GM18502 (cell line): ENCODE measurements around the gene ID1.
"Not testable (repeated sequence)": the region's sequence is repeated elsewhere in the genome, so short reads cannot be mapped to it uniquely, and the experiment has no call there.

Experiments
- ATAC-seq: cut with Tn5 transposase; IDR thresholded peaks from one replicate; pipeline ENCODE4 v1.9.1; 2021; ENCODE audit warnings: mild to moderate bottlenecking; ENCODE audit not compliant: unreplicated experiment, poor library complexity

ID1 gene

DNA sequence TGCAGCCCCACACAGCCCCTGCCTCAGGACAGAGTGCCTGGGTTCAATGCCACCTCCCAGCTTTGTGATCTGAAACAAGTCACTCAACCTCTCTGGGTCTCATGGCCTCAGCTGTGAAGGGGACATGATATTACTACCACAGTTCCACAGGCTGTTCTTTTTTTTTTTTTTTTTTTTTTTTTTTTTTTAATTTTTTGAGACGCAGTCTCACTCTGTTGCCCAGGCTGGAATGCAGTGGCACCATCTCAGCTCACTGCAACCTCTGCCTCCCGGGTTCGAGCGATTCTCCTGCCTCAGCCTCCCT is 8.7 kb upstream of the ID1 start:
- ATAC-seq: not testable (repeated sequence)

DNA sequence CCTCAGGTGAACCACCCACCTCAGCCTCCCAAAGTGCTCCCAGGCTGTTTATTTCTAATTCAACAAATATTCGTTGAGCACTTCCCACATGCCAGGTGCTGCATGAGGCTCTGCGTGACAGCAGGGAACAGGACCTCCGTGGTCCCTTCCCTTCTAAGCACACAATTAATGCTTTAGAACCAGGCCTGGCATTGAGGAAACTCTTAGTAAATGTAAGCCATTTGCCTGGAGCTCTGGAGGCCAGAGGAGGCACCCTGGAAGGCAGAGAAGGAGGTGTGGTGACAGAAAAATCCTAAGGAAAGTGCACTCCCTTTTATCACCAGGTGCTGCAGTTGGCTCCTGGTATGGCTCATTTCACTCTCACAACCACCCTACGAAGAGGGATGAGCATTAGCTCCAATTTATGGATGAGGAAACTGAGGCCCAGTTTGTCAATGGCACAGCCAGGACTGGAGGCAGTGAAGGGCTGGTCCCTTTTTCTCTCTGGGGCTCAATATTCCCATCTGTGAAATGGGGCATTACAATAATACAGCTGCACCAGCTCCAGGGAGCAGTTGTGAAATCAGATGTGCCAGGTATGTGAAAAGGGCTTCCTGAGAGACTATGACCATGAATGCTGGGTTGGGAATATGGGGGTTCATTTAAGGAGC is 8.1 kb upstream of the ID1 start:
- no peak for ATAC-seq

DNA sequence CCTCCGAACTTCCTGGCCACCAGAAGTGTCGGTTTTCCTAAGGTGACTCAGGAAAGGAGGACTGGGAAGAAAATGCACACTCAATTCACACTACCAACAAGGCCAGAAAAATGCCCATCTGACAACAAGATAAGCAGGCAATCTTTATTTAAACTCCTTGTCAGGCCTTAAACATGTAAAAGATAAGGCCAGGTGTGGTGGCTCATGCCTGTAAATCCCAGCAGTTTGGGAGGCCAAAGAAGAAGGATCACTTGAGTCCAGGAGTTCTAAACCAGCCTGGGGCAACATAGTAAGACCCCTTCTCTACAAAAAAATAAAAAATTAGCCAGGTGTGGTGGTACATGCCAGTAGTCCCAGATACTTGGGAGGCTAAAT is 7.6 kb upstream of the ID1 start:
- no peak for ATAC-seq

DNA sequence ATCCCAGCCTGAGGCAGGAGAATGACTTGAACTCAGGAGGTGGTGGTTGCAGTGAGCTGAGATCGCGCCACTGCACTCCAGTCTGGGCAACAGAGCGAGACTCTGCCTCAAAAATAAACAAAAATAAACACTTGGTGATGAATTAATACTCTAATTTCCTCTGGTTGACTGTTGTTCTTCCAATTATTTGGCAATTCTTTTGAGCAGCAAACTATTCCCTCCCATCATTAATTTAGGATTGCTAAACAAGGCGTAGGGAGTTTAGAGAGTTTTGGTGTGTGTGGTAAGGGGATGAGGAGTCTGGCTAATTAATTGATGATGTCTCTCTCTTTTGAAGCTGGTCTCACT is 2.7 kb upstream of the ID1 start:
- ATAC-seq: no peak

DNA sequence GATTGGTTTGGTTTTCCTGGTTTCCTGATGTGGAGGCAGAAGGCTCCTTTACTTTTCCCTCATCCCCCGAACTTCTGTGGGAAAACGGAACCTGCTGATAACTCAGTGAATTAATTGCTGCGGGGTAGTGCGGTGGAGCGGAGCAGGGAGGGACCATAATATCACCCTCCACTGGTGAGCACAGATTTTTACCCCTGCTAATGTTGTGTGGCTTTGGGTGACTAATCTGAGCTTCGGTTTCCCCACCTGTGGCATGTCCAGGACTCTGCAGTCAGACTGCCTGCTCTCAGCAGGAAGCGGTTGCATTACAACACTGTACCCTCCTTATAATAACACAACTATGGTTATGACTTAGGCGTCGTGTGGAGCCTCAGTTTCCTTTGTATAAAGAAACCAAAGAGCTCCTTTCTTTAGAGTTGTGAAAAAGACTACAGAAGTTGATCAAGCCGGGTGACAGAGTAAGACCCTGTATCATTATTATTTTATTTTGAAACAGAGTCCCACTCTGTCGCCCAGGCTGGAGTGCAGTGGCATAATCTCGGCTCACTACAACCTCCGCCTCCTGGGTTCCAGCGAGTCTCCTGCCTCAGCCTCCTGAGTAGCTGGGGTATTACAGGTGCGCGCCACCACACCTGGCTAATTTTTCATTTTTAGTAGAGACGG is 2.2 kb upstream of the ID1 start:
- peak; percentile 80 for ATAC-seq

DNA sequence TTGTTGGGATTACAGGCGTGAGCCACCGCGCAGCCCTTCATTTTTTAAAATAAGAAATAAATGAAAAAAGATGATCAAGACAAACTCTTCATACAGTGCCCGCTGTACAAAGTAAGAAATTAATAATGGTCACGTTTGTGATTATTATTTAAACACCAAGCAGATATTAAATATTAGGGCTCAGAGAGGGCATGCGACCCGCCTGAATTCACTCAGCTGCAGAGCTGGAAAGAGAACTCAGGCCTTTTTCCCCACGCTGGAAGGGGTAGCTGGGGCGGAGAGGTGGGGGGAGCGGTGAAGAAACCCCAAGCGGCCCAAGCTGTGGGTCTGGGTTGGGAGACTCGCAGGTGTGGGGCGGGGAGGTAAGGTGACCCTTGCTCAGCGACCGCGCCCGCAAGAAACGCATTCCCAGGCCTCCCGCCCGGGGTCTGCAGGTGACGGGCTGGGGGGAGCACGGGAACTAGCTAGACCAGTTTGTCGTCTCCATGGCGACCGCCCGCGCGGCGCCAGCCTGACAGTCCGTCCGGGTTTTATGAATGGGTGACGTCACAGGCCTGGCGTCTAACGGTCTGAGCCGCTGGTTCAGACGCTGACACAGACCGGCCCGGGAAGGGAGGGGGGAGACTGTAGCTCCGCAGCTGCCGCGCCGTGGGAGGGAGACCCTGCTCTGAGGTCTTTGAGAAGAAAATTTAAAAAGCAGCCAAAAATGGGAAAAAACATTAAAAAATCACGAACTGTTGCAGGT is 1.1 kb upstream of the ID1 start:
- peak; percentile 56 for ATAC-seq

DNA sequence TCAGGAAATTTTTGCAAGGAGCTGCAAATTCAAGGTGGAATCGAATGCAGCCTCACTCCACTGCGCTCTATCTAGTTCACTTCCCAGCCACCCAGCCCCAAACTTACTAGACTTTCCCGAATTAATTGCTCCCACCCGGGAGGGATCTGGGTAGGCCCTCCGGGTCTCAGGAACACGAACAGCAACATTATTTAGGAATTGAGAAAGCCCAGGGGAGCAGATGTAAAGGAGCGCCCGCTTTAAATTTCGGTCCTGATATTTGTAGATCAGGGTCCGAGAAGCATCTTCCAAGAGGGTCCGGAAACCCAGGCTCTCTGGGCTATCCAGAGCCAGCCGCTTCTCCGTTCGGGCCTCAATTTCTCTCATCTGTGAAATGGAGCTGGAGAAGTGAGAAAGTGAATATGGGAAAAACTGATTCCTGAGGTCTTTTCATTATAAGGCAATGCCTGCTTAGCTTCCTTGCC is 490 bp upstream of the ID1 start:
- no peak for ATAC-seq

DNA sequence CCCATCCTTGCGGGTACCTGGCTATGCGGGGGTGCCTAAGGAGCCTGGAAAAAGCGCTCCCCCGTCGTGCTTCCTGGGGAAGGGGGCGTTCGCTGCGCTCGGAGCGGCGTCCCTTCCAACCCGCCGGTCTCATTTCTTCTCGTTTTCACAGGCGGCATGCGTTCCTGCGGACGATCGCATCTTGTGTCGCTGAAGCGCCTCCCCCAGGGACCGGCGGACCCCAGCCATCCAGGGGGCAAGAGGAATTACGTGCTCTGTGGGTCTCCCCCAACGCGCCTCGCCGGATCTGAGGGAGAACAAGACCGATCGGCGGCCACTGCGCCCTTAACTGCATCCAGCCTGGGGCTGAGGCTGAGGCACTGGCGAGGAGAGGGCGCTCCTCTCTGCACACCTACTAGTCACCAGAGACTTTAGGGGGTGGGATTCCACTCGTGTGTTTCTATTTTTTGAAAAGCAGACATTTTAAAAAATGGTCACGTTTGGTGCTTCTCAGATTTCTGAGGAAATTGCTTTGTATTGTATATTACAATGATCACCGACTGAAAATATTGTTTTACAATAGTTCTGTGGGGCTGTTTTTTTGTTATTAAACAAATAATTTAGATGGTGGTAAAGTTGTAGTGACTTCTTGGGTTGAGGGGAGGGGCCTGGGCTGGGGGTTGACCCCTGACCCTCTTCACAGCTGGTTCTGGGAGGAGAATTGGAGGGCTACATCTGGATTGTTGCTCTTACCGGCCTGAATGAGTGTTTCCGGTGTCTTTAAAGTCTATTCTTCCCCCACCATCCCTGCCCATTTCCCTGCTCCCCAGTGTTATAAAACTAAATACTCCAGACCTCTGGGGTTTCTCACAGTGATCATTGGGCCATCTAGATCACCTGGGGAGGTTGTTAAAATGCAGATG is 1.1 kb downstream of the ID1 start:
- no peak for ATAC-seq

DNA sequence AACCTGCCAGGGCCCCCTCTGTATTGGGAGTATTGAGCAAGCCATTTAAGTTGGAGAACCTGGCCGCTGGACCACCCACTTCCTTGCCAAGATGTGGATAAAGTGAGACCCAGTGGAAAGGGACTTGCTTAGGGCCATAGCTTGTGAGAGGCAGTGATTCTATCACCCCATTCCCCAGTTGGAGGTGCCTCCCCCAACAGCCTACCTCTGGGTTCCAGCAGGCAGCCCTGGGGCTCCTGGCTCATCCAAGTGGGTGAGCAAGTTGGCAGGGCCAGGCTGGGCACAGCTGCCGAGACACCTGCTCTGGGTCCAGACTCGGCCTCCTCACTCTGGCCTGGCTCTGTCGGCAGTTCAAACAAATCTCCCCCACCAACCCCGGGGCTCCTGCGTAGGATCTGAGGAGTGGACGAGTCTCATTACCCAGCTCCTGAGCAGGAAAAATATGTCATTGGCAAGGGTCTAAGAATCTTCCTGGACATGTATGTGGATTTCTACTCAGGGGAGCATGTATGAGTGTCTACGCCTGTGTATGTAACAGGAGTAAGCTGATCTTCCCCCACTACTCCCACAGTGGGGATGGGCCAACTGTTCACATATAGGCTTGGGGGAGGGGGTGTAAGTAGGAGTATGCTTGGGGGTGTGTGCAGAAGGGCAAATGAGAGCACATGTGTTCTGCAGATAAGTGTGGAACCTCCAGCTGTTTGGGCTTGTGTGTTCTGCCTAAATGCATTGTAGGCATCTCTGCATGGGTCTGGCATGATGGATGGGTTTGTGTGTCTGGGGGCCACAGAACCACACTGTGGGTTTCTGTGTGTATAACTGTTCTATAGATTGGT is 1.9 kb downstream of the ID1 start:
- no peak for ATAC-seq

DNA sequence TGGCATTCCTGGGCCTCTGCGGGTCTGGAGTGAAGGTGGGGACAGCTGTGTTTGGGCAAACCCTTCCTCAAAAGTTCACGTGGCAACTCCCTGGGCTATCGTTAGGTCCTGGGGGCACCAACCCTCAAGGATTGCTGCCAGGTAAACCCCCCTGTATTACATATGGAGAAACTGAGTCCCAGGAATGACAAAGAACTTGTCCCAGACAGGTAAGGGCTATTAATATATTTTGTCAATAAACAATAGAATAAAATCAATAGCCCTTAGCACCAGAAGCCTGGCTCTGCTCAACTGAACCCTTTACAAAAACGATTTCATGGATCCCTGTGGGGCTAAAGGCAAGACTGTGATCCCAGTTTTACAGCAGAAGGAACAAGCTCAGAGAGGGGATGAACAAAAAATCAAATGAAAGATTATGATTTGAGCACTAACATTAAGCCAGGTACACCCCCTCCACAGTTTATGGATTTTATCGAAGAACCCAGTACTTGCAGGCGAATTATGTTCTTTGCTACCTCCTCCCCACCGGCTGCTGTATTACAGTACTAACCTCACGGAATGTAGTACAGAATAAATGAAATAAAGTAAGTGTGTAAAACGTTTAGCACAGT is 2.7 kb downstream of the ID1 start:
- no peak for ATAC-seq

DNA sequence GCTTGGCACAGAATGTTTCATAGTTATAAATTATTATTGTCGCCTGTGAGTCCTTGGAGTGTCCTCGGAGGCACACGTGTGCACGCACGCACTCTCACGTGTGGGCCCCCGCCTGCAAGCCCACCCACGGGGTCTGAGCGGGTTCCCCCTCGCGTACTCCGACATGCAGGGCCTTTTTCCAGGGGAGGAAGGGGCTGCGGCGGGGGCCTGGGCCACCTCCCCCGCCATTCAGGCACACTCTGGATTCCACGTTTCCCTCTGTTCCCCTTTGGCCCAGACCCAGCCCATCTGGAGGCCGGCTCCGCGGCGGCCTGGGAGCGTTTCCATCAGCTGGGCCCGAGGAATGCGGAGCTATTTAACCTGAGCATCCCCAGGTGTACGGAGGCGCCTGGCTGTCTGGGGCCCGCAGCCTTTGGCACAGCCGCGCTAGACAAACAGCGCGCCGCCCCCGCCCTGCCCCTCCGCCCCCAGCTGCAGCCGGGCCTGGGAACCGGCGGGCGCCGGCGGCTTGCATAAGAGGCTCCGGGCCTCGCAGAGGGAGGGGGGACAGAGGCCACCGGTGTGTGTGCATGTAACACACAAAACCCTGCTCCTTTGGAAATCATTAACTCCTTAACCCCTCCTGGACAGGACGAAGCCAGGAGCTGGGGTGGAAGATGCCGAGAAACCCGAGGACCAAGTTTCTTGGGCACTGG is 3.3 kb downstream of the ID1 start:
- ATAC-seq: no peak

DNA sequence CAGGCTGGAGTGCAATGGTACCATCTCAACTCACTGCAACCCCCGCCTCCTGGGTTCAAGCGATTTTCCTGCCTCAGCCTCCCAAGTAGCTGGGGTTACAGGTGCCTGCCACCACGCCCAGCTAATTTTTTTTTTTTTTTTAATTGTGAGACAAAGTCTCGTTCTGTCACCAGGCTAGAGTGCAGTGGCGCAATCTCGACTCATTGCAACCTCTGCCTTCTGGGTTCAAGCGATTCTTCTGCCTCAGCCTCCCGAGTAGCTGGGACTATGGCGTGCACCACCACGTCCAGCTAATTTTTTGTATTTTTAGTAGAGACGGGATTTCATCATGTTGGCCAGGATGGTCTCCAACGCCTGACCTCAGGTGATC is 7.2 kb downstream of the ID1 start:
- not testable (repeated sequence) for ATAC-seq

DNA sequence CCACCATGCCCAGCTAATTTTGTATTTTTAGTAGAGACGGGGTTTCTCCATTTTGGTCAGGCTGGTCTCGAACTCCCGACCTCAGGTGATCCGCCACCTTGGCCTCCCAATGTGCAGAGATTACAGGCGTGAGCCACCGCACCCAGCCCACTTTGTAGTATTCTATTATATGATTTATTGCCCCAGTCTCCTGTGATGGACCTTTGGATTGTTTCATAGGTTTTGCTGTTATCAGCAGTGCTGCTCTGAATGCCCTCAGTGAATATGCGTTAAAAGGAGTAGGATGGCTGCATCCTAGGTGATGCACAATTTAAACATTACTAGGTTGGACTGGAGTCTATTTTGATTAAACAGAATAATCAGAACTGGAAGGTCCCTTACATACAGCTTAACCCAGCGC is 10.3 kb downstream of the ID1 start:
- ATAC-seq: no peak

DNA sequence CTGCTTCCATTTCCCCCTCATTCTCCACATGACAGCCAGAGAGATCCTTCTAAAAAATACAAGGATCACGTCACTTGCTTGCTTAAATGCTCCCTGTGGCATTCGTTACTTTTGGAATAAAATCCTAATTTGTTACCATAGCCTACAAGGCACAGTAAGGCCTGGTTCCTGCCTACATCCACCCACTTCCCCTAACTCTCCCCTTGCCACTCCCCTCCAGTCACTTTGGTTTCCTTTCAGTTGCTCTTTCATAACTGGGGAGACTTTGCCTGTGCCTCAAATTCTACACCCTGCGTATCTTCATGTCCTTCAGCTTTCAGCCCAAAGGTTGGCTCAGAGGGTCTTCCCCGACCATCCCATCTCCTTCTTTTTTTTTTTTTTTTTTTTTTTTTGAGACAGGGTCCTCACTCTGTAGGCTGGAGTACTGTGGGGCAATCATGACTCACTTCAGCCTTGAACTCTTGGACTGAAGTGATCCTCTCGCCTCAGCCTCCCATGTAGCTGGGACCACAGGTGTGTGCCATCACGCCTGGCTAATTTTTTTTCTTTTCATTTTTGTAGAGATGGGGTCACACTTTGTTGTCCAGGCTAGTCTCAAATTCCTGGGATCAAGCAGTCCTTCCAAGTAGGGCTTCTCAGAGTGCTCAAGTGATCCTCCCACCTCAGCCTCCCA is 12.5 kb downstream of the ID1 start:
- no peak for ATAC-seq

DNA sequence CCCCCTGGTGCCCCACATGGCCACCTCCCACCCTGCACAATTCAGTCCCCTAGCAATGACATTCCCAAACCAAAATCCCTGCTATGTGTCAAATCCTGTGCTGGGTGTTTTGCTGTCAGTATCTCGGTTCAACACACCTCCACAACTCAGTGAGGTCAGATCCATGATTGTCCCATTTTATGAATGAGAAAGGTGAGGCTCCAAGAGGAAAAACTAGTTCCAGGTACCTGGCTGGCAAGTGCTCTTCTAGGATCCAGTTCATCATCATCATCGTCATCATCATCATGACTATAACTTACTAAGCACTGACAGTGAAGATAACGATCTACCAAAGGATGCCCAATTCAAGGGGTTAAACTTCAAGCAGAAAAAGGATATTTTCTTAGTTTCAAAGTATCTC is 15.2 kb downstream of the ID1 start:
- ATAC-seq: no peak

DNA sequence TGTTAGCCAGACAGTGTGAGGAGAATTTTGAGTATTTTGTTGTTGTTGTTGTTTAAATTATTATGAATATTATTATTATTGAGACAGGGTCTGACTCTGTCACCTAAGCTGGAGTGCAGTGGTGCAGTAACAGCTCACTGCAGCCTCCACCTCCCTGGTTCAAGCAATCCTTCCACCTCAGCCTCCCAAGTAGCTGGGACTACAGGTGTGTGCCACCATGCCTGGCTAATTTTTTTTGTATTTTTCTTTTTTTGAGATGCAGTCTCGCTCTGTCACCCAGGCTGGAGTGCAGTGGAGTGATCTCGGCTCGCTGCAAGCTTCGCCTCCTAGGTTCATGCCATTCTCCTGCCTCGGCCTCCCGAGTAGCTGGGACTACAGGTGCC is 18.0 kb downstream of the ID1 start:
- ATAC-seq: not testable (repeated sequence)

DNA sequence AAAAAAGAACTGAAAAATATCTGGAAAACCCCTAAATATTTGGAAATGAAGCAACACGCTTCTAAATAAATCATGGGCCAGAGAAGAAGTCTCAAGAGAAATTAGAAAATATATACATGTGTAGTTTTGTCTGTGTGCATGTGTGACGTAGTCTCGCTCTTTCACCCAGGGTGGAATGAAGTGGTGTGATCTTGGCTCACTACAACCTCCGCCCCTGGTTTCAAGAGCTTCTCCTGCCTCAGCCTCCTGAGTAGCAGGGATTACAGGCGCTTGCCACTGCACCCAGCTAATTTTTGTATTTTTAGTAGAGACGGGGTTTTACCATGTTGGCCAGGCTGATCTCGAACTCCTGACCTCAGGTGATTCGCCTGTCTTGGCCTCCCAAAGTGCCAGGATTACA is 21.4 kb downstream of the ID1 start:
- not testable (repeated sequence) for ATAC-seq

DNA sequence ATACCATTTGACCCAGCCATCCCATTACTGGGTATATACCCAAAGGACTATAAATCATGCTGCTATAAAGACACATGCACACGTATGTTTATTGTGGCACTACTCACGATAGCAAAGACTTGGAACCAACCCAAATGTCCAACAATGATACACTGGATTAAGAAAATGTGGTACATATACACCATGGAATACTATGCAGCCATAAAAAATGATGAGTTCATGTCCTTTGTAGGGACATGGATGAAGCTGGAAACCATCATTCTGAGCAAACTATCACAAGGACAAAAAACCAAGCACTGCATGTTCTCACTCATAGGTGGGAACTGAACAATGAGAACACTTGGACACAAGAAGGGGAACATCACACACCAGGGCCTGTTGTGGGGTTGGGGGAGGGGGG is 23.0 kb downstream of the ID1 start:
- ATAC-seq: not testable (repeated sequence)
